Measurements from ENCODE around the gene GATA5. TPM values are rescaled to one million over a fixed set of nuclear protein-coding genes. Genes with fewer than 3 reads are reported as not detected.
A peak's percentile ranks its signal among the peaks of the same experiment; 100 is the strongest.
"Not testable (repeated sequence)": the region's sequence is repeated elsewhere in the genome, so short reads cannot be mapped to it uniquely, and the experiment has no call there.

GATA5 gene
- total RNA-seq, 1 donor from 2014 or later: 18.1 TPM

DNA sequence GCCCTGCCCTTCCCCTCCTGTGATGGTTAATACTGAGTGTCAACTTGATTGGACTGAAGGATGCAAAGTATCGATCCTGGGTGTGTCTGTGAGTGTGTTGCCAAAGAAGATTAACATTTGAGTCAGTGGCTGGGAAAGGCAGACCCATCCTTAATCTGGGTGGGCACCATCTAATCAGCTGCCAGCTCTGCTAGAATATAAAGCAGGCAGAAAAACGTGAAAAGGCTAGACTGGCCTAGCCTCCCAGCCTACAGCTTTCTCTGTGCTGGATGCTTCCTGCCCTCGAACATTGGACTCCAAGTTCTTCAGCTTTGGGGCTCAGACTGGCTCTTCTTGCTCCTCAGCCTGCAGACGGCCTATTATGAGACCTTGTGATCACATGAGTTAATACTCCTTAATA is 15.0 kb upstream of the GATA5 start:
- intact Hi-C loops (cut with micrococcal nuclease); ATAC-seq; DNase-seq: not testable (repeated sequence)

DNA sequence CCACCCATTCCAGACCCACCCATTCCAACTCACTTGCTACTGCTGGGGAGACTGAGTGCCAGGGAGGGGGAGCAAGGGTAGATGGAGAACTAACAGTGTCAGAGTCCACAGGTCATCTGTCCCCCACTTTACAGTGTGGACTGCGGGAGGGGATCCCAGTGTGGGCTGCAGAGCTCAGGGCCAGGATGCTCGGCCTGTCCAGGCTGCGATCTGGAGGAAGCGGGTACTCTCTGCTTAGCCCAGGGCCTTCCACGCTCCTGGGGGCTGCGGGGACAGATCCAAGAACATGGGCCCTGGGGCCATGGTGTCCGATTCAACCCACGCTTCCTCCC is 14.1 kb upstream of the GATA5 start:
- no peak for DNase-seq
- intact Hi-C loops (cut with micrococcal nuclease): no loop called here
- ATAC-seq: no peak

DNA sequence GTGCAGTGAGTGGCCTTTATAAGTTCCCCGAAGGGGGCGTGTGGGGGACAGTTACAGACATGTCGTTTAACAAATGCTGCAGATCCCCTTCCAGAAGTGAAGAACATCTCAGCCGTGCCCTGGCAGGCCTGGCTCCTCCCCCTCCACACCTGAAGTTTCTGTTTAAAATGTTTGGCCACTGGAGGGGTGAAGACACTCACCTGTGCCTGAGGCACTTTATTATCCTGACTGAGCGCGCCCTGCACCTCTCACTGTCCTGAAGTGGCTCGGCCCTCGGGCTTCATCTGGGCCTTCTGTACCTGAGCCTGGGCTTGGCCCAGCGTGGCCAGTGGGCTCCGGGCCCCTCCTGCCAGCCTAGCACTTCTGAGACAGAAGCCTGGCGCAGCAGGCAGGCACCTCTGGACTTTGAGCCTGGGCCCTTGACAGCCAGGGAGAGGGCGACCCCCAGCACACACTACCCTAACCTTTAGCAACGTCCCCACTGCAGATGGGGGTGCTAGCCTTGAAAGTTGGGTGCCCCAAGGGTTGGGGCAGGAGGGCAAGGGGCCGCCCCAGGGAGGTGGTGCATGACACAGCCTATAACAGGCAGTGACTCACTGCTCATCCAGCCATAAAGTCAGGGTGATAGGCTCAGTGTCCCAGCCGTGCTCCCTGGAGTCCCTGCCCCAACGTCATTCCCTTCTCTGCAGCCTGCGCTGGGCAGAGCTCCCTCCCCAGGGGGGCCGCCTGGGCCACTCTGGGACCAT is 13.6 kb upstream of the GATA5 start:
- no peak for DNase-seq
- intact Hi-C loops (cut with micrococcal nuclease): no loop called here

DNA sequence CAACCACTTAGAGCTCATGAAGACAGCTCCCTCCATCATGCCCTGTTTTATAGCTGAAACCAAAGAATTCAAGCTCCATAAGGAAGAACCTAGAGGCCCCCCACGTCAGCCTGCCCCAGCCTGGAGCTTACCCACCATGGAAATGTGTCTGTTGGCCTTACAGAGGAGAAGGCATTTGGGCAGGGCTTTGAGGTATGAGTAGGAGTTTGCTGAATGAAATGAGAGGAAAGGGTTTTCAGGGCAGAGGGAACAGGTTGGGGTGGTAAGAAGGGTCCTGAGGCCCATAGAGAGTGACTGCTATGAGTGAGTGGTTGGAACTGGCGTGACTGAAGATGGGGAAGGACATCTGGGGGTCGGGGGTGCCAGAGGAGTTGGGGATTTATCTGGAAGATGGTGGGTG is 12.7 kb upstream of the GATA5 start:
- DNase-seq (no peak), ATAC-seq (no peak)
- intact Hi-C loops (cut with micrococcal nuclease): no loop called here

More for the DNA sequence above, 13.6 kb upstream of the GATA5 start:
- peak; percentile 7 for ATAC-seq

DNA sequence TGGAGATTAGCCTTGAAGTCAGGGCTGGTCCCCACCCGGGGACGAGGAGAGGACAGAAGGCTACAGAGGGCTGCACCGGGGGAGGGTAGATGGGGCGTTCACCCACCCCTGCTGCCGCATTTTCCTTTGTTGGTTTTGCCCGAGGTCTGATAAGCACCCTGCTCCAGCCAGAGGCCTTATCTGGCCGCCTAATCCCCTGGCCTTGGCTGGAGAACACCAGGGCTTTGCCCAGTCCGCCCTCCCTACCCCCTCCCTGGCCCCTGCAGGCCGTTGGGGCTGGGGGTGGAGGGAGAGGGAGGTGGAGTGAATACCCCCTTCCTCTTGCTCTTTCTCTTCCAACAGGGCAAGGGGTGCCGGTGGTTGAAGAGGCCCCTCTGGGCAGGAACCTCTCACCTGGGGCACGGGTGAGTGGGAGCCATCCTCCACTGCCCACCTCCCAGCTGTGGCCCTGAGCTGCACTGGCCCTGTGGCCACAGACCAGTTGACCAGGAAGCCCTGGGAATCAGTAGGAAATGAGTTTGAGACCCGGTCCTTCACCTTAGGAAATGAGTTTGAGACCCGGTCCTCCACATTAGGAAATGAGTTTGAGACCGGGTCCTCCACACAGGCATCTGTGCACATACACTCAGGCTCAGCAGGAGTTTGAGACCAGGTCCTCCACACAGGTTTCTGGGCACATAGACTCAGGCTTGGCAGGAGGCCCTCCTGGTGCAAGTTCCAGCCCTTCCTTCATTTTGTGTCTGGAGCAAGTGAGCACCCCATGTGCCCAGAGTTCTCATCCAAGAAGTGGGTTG is 12.0 kb upstream of the GATA5 start:
- peak; percentile 56 for DNase-seq
- peak; percentile 68 for ATAC-seq
- intact Hi-C loops (cut with micrococcal nuclease): no loop called here

DNA sequence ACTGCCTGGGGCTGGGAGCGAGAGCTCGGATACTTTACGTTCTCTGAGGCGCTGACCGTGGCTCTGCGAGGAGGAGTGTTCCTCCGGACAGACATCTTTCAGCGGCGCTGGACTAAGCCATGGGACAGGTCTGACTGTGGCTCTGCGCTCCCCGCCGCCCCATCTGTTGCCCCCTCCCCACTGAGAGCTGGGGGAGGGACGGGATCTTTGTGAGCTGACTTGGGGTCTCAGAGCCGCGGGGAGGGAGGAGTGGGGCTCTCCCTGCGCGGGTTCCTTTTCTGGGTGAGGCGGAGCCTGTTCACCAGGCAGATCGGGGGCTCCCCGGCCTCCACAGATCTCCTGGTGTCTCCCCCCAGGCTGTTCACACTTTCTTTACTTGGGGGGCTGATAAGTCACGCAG is 11.3 kb upstream of the GATA5 start:
- DNase-seq (no peak), ATAC-seq (peak; percentile 5)
- intact Hi-C loops (cut with micrococcal nuclease): no loop called here

DNA sequence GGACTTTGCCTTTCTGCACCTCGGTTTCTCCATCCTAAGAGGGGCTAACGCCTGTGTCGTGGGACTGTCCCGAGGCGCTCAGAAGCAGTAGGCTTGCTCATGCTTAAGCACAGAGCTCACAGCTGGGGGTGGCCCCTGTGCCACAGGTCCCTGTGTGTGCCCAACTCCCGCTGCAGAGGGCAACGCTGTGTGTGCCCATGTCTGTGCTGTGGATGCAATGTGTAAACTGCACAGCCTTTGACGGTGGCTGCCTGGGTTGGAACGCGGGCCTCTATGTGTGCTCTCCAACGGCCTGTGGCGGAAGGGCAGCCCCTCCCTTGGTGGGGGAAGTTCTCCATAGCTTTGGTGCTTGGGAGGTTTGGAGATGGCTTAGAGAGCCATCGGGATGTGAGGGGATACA is 10.7 kb upstream of the GATA5 start:
- intact Hi-C loops (cut with micrococcal nuclease): no loop called here
- DNase-seq (no peak), ATAC-seq (no peak)

DNA sequence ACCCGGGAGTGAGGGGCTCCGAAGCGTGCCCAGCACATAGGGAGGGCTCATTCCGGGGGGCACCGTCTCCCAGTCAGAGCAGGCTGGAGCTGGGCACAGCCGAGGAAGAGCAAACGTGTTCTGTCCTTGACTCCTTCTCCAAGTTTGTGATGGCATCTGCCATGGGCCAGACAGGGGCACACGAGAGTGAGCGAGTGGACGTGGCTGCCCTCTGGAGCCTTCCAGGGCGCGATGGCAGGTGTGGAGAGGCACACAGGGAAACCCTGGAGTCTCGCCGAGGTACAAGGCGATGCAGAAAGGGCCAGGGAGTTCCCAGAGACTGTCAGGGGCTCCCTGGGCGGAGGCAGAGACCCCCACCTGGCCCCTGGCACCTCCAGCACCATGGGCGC is 9.9 kb upstream of the GATA5 start:
- ATAC-seq (peak; percentile 1), DNase-seq (no peak)
- intact Hi-C loops (cut with micrococcal nuclease): no loop called here

DNA sequence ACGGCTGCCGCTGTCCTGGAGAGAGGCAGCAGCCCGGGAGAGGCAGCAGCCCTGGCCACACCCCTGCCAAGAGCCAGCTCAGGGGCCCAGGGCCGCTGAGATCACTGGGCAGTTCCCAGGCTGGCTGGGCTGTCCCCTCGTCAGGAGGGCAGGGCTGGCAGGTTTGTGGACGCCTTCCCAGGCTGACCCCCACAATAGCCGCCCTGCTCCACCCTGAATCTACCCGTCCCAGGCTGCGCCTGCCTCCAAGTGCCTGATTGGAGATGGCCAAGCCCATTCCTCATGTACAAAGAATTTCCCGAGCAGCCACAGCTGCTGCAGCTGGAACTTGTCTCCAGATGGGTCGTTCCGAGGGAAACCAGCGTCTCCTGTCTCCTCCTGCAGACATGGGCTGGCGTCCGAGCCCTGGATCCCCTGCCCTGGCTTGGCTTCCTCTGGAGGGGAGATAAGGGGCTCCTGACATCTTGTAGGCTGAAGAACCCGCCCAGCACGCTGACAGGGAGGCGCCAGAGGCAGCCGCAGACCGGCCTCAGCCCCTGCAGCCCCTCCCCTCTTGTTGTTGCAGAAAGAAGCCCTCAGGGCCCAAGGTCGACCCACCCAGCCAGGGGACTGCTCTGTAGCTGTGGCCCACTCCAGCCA is 9.4 kb upstream of the GATA5 start:
- ATAC-seq (peak; percentile 66), DNase-seq (peak; percentile 59)
- intact Hi-C loops (cut with micrococcal nuclease): no loop called here

DNA sequence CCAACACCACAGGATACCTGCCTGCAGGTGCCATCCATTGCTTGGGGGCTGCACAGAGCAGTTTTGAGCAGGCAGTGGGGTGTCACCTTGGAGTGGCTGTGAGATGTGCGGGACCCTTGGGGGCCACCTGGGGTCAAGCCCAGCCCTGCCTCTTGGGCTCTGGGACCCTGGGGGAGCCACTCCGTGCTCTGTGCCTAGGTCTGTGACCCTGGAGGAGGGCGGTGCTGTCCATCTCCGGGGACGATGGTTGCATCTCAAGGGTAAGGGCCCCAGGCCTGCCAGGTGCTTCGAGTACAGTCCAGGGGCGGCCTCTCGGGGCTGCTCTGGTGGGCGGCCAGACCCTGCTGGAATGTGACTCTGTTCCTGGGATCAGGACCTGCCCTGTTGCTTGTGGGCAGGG is 8.7 kb upstream of the GATA5 start:
- ATAC-seq (no peak), DNase-seq (no peak)
- intact Hi-C loops (cut with micrococcal nuclease): no loop called here

DNA sequence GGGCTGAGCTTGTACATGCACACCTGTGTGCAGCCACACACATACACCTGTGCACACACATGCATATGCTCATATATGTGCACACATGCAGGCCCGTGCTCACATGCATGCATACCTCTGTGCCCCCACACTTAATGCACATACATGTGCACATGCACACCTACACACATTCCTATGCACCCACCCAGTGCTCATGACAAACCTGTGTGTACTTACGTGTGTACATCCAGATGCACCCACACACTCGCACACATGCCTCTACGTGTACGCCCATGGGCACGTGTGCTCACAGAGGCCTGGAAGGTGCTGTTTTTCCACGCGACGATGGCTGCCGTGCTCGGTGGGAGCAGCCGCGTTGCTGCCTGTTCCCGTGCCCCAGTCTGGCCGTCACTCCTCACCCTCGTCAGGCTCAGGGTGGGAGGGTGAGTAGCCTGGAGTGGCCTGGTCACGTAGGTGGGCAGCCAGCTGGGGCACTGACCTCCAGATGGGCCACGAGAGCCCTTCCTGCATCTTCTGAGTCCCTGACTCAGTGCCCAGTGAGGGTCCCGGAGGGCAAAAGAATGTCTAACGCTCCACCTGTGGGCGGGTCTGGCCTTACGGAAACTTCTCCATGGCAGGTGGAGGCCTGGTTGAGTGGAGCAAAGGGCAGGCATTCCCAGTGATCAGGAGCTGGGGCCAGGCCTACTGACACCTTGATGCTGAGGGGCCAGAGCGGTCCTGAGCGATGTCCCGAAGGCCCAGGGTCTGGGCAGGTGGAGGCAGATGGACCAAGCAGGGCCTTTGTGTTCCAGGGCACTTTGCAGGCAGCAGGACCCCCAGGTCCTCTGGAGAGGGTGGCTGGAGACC is 8.0 kb upstream of the GATA5 start:
- no peak for ATAC-seq
- intact Hi-C loops (cut with micrococcal nuclease): no loop called here
- DNase-seq: no peak

DNA sequence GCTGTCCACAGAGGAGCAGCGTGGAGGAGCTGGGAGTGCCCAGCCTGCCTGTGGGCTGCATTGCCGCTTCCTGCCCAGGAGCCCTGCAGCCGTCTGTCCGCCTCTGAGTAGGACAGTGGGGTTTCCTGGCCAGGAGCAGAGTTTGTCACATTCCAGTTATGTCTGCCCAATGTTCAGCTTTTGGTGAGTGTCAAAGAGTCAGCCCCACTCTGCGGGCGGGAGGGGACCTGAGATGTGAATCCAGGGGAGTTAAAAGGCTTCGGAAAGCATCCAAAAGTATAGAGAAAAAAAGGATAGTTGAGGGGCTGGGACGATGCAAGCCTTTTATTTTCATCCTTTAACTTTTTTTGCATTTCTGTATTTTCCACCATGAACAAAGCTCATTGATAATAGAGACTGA is 7.2 kb upstream of the GATA5 start:
- ATAC-seq: no peak
- intact Hi-C loops (cut with micrococcal nuclease): no loop called here
- no peak for DNase-seq

DNA sequence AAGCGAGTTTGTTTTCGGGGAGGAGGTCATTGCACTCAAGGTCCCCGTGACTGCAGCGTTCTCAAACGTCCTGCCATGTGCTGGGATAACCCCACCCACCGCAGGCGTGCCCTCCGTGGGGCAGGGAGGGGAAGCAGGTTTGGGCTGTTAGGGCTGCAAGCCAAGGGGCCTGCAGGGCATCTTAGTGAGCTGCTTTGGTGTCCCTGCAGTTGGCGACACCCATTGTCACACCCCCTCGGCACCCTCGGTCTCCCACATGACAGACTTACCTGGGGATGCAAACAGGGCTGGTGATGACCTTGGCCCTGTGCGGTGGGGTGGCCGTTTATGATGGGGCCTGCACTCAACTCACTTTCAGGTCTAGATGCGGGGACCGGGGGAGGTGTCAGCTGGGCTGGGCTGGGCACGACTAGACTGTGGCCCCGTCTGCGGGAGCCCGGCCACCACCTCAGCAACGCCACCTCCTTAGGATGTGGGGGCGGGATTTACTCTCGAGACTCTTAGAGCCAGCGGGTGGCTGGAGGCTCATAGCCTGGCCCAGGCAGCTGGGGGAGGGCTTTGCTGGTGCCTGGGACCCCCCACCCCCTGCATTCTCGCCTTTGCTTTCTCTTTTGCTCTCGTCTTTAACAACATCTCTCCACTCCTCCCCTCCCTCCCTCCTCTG is 6.5 kb upstream of the GATA5 start:
- intact Hi-C loops (cut with micrococcal nuclease): no loop called here
- DNase-seq (no peak), ATAC-seq (no peak)

DNA sequence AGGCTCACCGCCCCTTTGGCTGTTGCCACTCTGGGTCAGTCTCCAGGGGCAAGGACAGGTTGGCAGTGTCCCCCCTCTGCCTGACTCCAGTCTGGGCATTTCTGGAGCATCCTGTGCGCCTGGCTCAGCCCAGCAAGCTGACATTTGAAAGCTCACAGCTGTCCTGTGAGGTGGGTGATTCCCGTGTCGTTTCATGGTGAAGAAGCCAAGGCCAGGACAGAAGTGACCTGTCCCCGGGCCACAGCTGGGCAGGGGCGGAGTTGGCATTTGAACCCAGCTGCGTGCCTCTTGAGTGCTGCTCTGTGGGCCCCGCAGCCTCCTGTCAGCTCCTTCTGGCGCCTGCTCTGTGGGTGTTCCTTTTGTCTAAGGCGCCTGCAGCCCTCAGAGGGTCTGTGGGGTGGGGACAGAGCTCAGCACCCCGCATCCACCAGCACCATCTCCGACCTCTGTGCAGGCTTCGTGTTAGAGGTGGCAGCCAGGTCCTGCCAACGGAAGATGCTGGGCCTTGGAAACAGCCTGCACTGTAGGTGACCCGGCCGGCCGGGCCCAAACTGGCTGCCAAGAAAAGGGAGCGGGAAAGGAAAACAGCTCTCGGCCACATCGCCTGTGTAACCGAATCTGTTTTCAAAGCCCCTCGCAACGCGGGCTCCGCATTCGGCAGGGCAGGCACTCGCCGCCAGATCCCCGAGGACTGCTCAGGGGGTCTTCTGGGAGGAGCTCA is 5.8 kb upstream of the GATA5 start:
- ATAC-seq: no peak
- DNase-seq: no peak
- intact Hi-C loops (cut with micrococcal nuclease): no loop called here

DNA sequence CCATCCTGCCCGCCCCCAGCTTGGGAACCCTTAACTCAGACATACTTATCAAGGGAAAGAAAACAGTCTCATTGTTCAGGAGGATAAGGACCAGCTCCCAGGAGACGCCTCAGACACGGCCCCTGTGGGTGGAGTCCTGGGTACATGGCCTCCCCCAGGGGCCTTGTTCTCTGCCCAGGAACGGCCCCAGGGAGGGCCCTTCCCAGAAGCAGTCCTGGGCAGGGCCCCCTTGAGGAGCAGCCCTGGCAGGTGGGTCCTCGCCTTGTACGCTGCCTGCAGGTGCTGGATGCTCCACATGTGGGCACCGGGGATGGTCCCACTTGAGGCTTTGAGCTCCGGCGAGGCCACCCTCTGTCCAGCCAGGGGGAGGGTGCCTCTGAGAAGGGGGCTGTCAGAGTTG is 4.5 kb upstream of the GATA5 start:
- intact Hi-C loops (cut with micrococcal nuclease): no loop called here
- no peak for DNase-seq

DNA sequence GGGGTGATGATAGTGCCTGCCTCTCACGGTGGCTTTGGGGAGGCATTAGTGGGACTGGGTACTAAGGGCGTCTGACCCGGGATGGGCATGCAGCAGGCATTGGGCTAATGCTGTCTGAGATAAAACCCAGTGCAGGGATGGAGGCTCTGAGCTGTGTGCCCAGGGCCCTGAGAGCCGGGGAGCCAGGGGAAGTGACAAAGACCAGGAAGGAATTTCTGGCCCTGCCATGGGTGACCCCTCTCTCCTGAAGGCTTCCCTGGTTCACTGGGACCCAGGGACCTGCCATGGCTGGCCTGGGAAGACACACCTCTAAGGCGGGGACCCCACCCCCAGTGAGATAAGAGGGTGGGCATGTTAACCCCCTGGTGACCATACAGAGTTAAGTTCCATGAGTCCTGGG is 3.9 kb upstream of the GATA5 start:
- ATAC-seq: no peak
- DNase-seq: no peak
- intact Hi-C loops (cut with micrococcal nuclease): no loop called here

More for the DNA sequence above, 4.5 kb upstream of the GATA5 start:
- no peak for ATAC-seq

DNA sequence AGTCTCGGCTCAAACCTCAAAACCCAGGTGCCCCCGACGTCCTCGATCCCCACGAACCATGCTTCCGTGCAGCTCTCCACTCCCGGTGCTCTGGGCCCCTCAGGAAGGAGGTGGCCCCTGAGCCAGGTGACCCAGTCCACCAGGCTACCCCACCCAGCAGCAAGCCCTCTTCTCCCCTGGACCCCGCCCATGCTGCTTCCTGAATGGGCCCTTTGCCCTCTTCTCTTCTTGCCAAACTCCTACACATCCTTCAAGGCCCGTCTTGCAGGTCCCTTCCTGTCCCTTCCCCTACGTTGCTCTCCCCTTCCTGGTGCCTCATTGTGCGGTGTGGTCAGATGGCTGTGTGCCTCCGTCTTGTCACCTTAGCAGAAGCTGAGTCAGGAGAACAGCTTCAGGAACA is 3.4 kb upstream of the GATA5 start:
- ATAC-seq: no peak
- DNase-seq: no peak
- intact Hi-C loops (cut with micrococcal nuclease): no loop called here

DNA sequence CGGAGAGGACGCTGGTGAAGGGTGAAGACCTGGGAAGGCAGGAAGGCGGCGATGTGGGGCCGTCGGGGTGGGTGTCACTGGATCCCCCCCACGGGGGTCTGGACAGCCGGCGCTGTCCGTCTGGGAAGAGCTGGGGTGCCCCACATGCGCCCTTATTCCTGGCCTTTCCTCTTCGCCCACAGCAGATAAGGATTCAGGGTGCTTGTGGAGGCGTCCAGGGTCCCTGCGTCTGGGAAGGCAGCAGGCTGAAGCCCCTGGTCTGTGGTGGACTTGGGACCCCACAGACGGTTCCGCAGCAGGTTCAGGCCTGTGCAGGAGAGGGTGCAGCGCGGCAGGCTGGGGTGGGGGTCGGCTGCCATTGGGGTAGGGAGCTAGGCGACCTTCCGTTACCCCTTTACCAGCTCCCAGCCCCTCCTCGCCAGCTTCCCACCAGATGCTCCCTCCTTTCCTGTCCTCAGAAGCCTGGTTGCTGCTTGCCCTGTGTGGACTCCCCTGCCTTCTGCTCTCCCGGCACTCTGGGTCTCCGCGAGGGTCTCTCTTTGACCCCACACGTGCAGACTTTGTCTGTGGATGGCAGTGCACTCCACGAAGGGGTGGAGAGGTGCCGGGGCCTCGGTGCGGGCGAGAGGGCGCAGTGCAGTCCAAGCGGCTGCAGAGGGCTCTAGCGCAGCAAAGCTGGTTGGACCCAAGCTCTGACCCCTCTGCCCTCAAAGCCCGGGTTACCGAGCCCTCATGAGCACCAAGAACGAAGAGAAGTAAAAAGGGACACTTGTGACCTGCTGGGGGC is 2.1 kb upstream of the GATA5 start:
- no peak for DNase-seq
- no peak for ATAC-seq
- intact Hi-C loops (cut with micrococcal nuclease): no loop called here
